GM18870 (cell line): ENCODE results near the gene CACNA1H.
"Not testable (repeated sequence)": the region's sequence is repeated elsewhere in the genome, so short reads cannot be mapped to it uniquely, and the experiment has no call there.

Source experiments
- ATAC-seq: cut with Tn5 transposase; IDR thresholded peaks from one replicate; pipeline ENCODE4 v1.9.1; 2021; ENCODE audit warnings: moderate library complexity; ENCODE audit not compliant: unreplicated experiment

Gene CACNA1H

GRCh38 chr16:1185460-1186207 is 32.7 kb downstream of the CACNA1H start:
- ATAC-seq: not testable (repeated sequence)

- no peak for ATAC-seq
Measured at GRCh38 chr16:1188432-1189189, 35.7 kb downstream of the CACNA1H start.

- ATAC-seq: no peak
Measured at GRCh38 chr16:1189455-1189854, 36.5 kb downstream of the CACNA1H start.

- ATAC-seq: not testable (repeated sequence)
Measured at GRCh38 chr16:1190789-1191188, 37.9 kb downstream of the CACNA1H start.

- no peak for ATAC-seq
Measured at GRCh38 chr16:1192384-1193073, 39.6 kb downstream of the CACNA1H start.

GRCh38 chr16:1193143-1193824 is 40.4 kb downstream of the CACNA1H start:
- no peak for ATAC-seq

GRCh38 chr16:1193825-1194581 is 41.1 kb downstream of the CACNA1H start:
- no peak for ATAC-seq

GRCh38 chr16:1194665-1195392 is 41.9 kb downstream of the CACNA1H start:
- no peak for ATAC-seq

- no peak for ATAC-seq
Measured at GRCh38 chr16:1195393-1195666, 42.4 kb downstream of the CACNA1H start.

- no peak for ATAC-seq
Measured at GRCh38 chr16:1196494-1196893, 43.6 kb downstream of the CACNA1H start.

GRCh38 chr16:1197237-1197866 is 44.4 kb downstream of the CACNA1H start:
- ATAC-seq: no peak

GRCh38 chr16:1198194-1198593 is 45.3 kb downstream of the CACNA1H start:
- ATAC-seq: no peak

- not testable (repeated sequence) for ATAC-seq
Measured at GRCh38 chr16:1198671-1199346, 45.9 kb downstream of the CACNA1H start.

- no peak for ATAC-seq
Measured at GRCh38 chr16:1199347-1200013, 46.6 kb downstream of the CACNA1H start.

- no peak for ATAC-seq
Measured at GRCh38 chr16:1200014-1200627, 47.2 kb downstream of the CACNA1H start.

- no peak for ATAC-seq
Measured at GRCh38 chr16:1201444-1201843, 48.5 kb downstream of the CACNA1H start.

GRCh38 chr16:1202274-1202673 is 49.4 kb downstream of the CACNA1H start:
- no peak for ATAC-seq

- no peak for ATAC-seq
Measured at GRCh38 chr16:1204933-1205332, 52.0 kb downstream of the CACNA1H start.
